Measurements from ENCODE around the gene DDX24. TPM values are rescaled to one million over a fixed set of nuclear protein-coding genes. Genes with fewer than 3 reads are reported as not detected.

Gene DDX24
- polyA plus RNA-seq, 3 donors = 41.2 to 122 (median 63.8) TPM

DNA sequence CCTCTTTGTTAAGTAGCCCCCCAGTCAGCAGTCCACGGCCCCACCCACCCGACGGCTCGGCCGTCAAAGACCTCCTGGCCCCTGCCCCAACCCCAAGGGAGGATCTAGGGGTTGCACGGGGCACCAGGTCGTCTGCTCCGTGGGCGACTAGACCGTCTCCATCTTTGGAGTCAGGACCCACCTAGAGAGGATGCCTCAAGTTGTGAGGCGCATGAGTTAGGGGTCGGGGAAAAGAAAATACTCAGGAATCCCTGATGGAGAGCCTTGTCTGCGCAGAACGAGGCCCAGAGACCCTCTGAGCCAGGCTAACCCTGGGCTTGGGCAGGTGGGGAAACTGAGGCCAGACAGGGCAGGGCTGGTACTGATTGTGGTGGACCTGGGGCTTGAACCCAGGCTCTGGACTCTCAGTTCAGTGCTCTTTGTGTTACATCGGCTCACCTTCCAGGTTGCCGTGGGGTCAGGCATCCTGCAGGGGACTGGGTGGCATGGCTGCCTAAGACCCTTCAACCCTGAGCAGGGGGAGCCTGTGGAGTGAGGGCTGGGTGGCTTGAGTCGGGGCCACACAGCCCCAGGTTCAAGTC is 54.0 kb downstream of the DDX24 start:
- no peak overlapping the region for H3K27ac ChIP-seq (ENCODE audit: low read depth, low read length)
- 39 to 46% (median 45%) methylated on average over 17 of the region's 17 CpGs for WGBS, 3 donors

DNA sequence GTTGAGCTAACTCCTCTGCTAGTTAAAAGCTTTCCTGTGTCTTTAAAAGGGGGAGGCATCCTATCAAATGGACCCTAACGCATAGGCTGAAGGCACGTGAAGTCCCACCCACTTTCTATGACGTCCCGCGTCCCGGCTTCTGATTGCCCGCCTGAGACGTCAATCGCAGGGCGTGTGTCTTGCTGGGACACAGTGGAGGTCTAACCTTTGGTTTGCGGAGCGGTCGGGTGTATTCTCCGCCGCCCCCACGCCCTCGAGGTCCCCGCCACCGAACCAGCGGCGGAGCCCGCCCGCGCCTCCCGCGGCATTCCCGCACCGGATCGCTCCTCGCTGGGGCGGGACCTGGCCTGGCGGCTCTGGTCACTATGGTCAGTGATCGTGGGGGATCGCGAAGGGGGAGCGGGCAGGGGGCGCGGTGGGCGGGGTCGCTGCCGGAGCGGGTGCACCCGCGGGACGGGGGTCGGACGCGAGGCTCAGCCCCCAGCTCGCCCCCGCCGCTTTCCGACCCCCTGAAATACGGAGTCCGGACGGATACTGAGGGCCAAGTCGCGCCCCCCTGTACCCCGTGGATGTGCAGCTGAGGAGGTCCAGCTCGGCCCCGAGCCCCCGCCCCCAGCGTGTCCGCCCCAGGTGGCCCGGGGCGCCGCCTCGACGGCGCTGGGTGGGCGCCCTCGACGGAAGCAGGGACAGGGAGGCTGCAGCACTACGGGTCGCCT is 54.7 kb downstream of the DDX24 start, which contains the start of gene OTUB2:
Gene OTUB2 (plus strand): TSS at position 168 of the 716 bp plus-strand sequence. CDS start 198 bp downstream, at position 366.
- WGBS, 3 donors = 1% methylated on average over 68 to 74 of the region's 74 CpGs
- no peak within 1 kb of the TSS for H3K27ac ChIP-seq (ENCODE audit: low read depth, low read length)

- WGBS, 3 donors = 33 to 60% (median 57%) methylated on average over 6 of the region's 6 CpGs
- no peak overlapping the region for H3K27ac ChIP-seq (ENCODE audit: low read depth, low read length)
Measured at GRCh38 chr14:94025720-94026119, 55.3 kb downstream of the DDX24 start.

- WGBS, 3 donors = 80 to 95% (median 94%) methylated on average over 2 of the region's 2 CpGs
Measured at GRCh38 chr14:94024549-94024948, 56.5 kb downstream of the DDX24 start.

DNA sequence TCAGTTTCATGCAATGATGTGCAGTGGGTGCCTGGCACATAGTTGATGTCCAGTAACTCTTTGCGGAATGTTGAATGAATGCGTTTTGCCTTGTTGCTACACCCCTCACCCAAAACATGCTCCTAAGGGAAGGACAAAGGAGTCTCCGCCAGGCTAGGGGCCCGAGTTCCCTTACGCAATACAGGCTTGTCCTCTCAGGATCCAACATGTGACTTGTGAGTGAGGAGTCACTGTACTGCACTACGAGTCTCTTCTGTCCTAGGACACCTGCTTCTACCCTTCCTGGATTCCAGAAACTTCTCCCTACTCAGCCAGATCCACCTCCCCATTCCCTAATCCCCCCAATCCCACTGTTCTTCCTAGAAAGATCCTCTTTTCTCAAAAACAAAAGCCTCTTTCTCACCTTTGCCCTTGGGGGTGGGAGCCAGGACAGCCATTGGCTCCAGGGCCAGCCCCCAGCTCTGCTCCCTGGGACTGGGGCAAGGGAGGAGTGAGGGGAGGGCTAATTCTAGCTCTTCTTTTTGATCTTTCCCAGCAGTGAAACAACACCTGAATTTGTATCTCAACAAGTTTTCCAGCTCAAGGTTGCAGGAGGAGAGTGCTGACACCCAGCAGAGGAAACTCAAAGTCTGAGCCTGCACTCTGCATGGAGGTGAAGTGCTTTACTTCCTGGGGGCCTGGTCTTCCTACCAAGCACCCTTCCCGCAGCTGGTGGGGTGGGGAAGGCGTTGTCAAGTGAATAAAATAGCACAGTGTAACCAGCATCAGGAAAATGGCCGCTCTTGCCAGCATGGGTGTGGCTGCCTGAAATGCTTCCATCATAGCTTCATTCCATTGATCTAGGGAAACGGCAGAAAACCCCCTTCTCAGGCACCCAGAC is 58.2 kb downstream of the DDX24 start:
- whole genome bisulfite sequencing, 3 donors = 65 to 76% (median 67%) methylated on average over 10 of the region's 10 CpGs
- no peak overlapping the region for H3K27ac ChIP-seq (ENCODE audit: low read depth, low read length)

More at GRCh38 chr14:94024549-94024948, 56.5 kb downstream of the DDX24 start:
- no peak overlapping the region for H3K27ac ChIP-seq (ENCODE audit: low read depth, low read length)

DNA sequence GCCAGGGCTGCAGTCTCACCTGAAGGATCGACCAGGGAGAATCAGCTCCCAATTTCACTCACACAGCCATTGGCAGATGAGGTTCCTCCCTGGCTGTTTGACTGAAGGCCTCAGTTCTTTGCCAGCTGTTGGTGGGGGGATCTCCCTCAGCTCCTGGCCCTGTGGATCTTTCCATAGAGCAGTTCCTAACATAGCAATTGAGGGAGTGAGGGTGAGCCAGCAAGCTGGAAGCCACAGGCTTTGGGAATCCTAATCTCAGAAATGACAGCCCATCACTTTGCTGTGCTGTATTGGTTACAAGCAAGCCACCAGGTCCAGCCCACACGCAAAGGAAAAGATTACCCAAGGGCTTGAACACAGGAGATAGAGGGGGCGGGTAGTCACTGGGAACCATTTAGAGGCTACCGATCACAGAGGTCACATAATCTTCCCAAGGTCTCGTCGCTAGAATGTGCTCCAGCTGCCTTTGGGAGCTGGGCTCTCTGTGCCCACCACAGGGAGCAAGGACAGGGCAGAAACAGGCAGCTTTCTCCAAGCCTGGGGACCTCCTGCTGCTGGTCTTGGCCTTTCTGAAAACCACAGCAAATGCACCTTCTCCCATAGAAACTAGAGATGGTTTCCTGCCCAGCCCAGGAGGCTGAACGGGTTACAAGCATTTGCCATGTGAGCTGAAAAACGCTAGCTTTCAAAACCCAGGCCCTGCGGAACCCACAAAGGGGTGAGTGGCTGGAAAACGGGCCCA is 59.4 kb downstream of the DDX24 start:
- no peak overlapping the region for H3K27ac ChIP-seq (ENCODE audit: low read depth, low read length)
- 62 to 76% (median 62%) methylated on average over 10 of the region's 10 CpGs for WGBS, 3 donors

GRCh38 chr14:94021001-94021400 is 60.0 kb downstream of the DDX24 start:
- H3K27ac ChIP-seq (ENCODE audit: low read depth, low read length) = no peak overlapping the region
- WGBS, 3 donors = 67 to 83% (median 79%) methylated on average over 2 of the region's 2 CpGs

DNA sequence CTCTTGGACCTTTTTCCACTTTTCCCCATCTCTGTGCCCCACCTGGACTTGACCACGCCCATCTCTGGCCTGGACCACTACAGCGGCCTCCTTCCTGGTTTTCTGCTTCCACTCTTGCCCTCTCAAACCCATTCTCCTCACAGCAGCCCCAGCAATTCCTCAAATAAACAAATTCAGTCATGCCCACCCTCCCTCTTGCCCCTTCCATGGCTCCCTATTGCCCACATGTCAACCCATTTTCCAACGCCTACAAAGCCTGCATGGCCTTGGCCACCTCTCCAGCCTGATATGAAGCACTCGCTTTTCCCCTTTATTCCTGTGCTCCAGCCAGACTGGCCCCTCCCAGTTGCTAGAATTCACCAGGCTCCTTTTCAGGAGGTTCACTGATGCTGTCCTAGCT is 60.7 kb downstream of the DDX24 start:
- 76 to 90% (median 88%) methylated on average over 4 of the region's 4 CpGs for WGBS, 3 donors
- no peak overlapping the region for H3K27ac ChIP-seq (ENCODE audit: low read depth, low read length)

- no peak overlapping the region for H3K27ac ChIP-seq (ENCODE audit: low read depth, low read length)
- WGBS, 3 donors = 40 to 80% (median 77%) methylated on average over 6 of the region's 6 CpGs
Measured at GRCh38 chr14:94019329-94019728, 61.7 kb downstream of the DDX24 start.

GRCh38 chr14:94018308-94018707 is 62.7 kb downstream of the DDX24 start:
- WGBS, 3 donors = 75 to 80% (median 75%) methylated on average over 8 of the region's 8 CpGs
- no peak overlapping the region for H3K27ac ChIP-seq (ENCODE audit: low read depth, low read length)

GRCh38 chr14:94016446-94016976 is 64.5 kb downstream of the DDX24 start:
- no peak overlapping the region for H3K27ac ChIP-seq (ENCODE audit: low read depth, low read length)
- WGBS, 3 donors = 81 to 90% (median 82%) methylated on average over 8 of the region's 8 CpGs

DNA sequence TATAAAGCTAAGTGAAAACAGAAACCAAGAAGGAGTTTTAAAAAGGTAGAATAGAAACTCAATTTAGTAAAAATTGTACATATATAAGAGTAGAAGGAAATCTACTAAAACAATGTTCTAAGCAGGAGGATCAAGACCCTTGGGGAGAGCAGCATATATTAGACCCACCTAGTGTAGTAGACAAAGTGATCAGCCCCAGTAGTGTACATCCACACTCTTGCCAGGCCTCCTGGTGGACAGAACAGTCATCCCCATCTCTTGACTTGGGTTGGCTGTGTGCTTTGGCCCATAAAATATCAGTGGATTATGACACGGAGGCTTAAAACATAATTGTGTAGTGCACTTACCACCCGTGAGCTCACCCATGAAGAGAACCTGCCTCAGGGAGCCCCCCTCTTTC is 65.8 kb downstream of the DDX24 start:
- no peak overlapping the region for H3K27ac ChIP-seq (ENCODE audit: low read depth, low read length)
- 73 to 92% (median 88%) methylated on average over 2 of the region's 2 CpGs for WGBS, 3 donors

- WGBS, 3 donors = 62 to 74% (median 69%) methylated on average over 6 of the region's 6 CpGs
- no peak overlapping the region for H3K27ac ChIP-seq (ENCODE audit: low read depth, low read length)
Measured at GRCh38 chr14:94014382-94014781, 66.6 kb downstream of the DDX24 start.

- no peak overlapping the region for H3K27ac ChIP-seq (ENCODE audit: low read depth, low read length)
- 17 to 70% (median 21%) methylated on average over 2 of the region's 2 CpGs for WGBS, 3 donors
Measured at GRCh38 chr14:94011795-94012194, 69.2 kb downstream of the DDX24 start.

- H3K27ac ChIP-seq (ENCODE audit: low read depth, low read length) = no peak overlapping the region
- WGBS, 3 donors = 83 to 93% (median 86%) methylated on average over 6 of the region's 6 CpGs
Measured at GRCh38 chr14:94010625-94011024, 70.4 kb downstream of the DDX24 start.

DNA sequence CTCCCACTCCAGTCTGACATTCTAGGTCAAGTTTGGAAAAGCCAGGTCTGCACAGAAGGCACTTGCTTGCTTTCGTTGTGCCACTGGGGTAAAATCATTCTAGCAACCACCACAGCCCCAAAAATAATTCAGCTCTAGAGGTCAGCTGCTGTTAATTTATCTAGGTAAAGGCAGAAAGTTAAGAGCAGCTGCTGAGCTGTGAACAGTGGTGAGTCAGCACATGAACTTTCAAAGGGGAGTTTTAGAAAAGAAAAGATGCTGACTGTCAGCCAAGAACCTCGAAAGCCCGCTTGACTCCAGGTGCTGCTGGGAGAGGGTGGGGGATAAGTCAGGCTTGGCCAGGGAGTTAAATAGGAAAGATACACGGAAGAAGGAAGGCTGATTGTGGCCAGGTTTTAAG is 71.2 kb downstream of the DDX24 start:
- H3K27ac ChIP-seq (ENCODE audit: low read depth, low read length) = no peak overlapping the region
- WGBS, 3 donors = 22 to 39% (median 33%) methylated on average over 4 of the region's 4 CpGs

- no peak overlapping the region for H3K27ac ChIP-seq (ENCODE audit: low read depth, low read length)
- 74 to 77% (median 74%) methylated on average over 3 of the region's 3 CpGs for WGBS, 3 donors
Measured at GRCh38 chr14:94008234-94008633, 72.8 kb downstream of the DDX24 start.

Measured in adipose tissue (tissue), 3 donors.